ENCODE results near the gene ELOA. TPM values are rescaled to one million over a fixed set of nuclear protein-coding genes. Genes with fewer than 3 reads are reported as not detected.

Gene ELOA
- total and polyA plus RNA-seq, 9 of the 15 experiments (the other 6 are each of a cell fraction or from before 2014, with no cell fraction given), result 31.9 to 98.6 (median 61.3) TPM

DNA sequence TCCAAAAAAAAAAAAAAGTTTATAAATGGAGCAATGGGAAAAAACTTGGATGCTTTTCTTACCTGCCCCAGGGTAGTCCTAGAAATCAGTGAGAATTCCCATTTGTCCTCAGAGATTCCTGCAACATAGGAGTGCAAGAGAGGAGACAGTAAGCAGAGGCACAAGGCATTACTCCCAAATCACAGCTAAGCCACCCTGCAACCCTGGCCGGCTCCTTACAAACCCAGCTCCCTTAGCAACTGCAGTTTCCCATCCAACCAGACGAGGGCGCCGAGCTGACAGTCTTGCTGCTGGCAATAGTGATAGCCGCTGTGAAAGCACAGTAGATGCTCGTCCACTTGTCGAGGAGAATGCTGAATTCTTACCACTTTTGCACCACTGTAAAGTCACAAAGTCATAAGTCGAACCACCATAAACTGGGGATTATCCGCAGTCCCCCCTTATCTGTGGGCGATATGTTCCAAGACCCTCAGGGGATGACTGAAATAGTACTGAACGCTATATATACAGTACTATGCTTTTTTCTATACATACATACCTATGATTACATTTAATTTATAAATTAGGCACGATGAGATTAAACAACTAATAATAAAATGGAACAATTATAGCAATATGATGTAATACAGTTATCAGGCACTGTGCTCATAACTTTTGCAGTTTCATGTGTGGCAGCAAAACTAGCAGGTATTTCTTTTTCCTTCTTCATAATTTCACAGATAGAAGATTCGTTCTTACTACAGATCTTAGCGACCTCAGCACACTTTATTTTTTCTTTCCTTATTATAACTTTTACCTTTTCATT lies 29.0 kb downstream of the ELOA start (continued):
- TF ChIP-seq, protein P1, sequence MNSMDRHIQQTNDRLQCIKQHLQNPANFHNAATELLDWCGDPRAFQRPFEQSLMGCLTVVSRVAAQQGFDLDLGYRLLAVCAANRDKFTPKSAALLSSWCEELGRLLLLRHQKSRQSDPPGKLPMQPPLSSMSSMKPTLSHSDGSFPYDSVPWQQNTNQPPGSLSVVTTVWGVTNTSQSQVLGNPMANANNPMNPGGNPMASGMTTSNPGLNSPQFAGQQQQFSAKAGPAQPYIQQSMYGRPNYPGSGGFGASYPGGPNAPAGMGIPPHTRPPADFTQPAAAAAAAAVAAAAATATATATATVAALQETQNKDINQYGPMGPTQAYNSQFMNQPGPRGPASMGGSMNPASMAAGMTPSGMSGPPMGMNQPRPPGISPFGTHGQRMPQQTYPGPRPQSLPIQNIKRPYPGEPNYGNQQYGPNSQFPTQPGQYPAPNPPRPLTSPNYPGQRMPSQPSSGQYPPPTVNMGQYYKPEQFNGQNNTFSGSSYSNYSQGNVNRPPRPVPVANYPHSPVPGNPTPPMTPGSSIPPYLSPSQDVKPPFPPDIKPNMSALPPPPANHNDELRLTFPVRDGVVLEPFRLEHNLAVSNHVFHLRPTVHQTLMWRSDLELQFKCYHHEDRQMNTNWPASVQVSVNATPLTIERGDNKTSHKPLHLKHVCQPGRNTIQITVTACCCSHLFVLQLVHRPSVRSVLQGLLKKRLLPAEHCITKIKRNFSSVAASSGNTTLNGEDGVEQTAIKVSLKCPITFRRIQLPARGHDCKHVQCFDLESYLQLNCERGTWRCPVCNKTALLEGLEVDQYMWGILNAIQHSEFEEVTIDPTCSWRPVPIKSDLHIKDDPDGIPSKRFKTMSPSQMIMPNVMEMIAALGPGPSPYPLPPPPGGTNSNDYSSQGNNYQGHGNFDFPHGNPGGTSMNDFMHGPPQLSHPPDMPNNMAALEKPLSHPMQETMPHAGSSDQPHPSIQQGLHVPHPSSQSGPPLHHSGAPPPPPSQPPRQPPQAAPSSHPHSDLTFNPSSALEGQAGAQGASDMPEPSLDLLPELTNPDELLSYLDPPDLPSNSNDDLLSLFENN (IDR thresholded peaks at IDR 0.05; ENCODE audit: low read depth in 2 of 2, low read length in 2 of 2), result no peak
- TF ChIP-seq TCF7L2 (IDR thresholded peaks at IDR 0.05; ENCODE audit: low read depth, low read length), result no peak
- TF ChIP-seq CHCHD3 (CRISPR knock-in tag; IDR thresholded peaks at IDR 0.05), result no peak
- no peak for TF ChIP-seq ZNF146 (CRISPR knock-in tag; IDR thresholded peaks at IDR 0.05; ENCODE audit: unreplicated experiment)
- peak; percentile 55; the same call in 1 of the 2 replicates for TF ChIP-seq HLTF (IDR thresholded peaks at IDR 0.05)
- TF ChIP-seq ZNF551 (CRISPR knock-in tag; IDR thresholded peaks at IDR 0.05), result no peak
- TF ChIP-seq, protein P2, sequence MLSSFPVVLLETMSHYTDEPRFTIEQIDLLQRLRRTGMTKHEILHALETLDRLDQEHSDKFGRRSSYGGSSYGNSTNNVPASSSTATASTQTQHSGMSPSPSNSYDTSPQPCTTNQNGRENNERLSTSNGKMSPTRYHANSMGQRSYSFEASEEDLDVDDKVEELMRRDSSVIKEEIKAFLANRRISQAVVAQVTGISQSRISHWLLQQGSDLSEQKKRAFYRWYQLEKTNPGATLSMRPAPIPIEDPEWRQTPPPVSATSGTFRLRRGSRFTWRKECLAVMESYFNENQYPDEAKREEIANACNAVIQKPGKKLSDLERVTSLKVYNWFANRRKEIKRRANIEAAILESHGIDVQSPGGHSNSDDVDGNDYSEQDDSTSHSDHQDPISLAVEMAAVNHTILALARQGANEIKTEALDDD (IDR thresholded peaks at IDR 0.05), result no peak
- no peak for TF ChIP-seq HIVEP1 (CRISPR knock-in tag; IDR thresholded peaks at IDR 0.05)
- 0 out of 2 replicates have a peak, but pooled peaks have one; percentile 12 for TF ChIP-seq SOX6 (IDR thresholded peaks at IDR 0.05)
- no peak for TF ChIP-seq GATA2 (CRISPR knock-in tag; IDR thresholded peaks at IDR 0.05)
- no peak for TF ChIP-seq EP400 (IDR thresholded peaks at IDR 0.05)
- TF ChIP-seq, protein P3, sequence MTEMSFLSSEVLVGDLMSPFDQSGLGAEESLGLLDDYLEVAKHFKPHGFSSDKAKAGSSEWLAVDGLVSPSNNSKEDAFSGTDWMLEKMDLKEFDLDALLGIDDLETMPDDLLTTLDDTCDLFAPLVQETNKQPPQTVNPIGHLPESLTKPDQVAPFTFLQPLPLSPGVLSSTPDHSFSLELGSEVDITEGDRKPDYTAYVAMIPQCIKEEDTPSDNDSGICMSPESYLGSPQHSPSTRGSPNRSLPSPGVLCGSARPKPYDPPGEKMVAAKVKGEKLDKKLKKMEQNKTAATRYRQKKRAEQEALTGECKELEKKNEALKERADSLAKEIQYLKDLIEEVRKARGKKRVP (CRISPR knock-in tag; IDR thresholded peaks at IDR 0.05), result no peak
- TF ChIP-seq, protein P4, sequence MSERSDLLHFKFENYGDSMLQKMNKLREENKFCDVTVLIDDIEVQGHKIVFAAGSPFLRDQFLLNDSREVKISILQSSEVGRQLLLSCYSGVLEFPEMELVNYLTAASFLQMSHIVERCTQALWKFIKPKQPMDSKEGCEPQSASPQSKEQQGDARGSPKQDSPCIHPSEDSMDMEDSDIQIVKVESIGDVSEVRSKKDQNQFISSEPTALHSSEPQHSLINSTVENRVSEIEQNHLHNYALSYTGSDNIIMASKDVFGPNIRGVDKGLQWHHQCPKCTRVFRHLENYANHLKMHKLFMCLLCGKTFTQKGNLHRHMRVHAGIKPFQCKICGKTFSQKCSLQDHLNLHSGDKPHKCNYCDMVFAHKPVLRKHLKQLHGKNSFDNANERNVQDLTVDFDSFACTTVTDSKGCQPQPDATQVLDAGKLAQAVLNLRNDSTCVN (CRISPR knock-in tag; IDR thresholded peaks at IDR 0.05), result no peak
- no peak for TF ChIP-seq E2F3 (CRISPR knock-in tag; IDR thresholded peaks at IDR 0.05)
- no peak for TF ChIP-seq DMBX1 (CRISPR knock-in tag; IDR thresholded peaks at IDR 0.05; ENCODE audit: borderline replicate concordance)
- TF ChIP-seq, protein P5, sequence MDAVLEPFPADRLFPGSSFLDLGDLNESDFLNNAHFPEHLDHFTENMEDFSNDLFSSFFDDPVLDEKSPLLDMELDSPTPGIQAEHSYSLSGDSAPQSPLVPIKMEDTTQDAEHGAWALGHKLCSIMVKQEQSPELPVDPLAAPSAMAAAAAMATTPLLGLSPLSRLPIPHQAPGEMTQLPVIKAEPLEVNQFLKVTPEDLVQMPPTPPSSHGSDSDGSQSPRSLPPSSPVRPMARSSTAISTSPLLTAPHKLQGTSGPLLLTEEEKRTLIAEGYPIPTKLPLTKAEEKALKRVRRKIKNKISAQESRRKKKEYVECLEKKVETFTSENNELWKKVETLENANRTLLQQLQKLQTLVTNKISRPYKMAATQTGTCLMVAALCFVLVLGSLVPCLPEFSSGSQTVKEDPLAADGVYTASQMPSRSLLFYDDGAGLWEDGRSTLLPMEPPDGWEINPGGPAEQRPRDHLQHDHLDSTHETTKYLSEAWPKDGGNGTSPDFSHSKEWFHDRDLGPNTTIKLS (IDR thresholded peaks at IDR 0.05; ENCODE audit: borderline replicate concordance, low read depth), result no peak
- TF ChIP-seq, protein P6, sequence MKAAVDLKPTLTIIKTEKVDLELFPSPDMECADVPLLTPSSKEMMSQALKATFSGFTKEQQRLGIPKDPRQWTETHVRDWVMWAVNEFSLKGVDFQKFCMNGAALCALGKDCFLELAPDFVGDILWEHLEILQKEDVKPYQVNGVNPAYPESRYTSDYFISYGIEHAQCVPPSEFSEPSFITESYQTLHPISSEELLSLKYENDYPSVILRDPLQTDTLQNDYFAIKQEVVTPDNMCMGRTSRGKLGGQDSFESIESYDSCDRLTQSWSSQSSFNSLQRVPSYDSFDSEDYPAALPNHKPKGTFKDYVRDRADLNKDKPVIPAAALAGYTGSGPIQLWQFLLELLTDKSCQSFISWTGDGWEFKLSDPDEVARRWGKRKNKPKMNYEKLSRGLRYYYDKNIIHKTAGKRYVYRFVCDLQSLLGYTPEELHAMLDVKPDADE (conservative IDR thresholded peaks at IDR 0.05; ENCODE audit: control insufficient read depth, low read depth, low read length), result no peak

Data from K562 (cell line).